HG03342 (cell line): ENCODE measurements around the gene MED31.
"Not testable (repeated sequence)": the region's sequence is repeated elsewhere in the genome, so short reads cannot be mapped to it uniquely, and the experiment has no call there.

Experiments
- ATAC-seq: cut with Tn5 transposase; IDR thresholded peaks from one replicate; pipeline ENCODE4 v1.9.1; 2021; ENCODE audit warnings: mild to moderate bottlenecking, moderate library complexity; ENCODE audit not compliant: unreplicated experiment

Gene MED31

GRCh38 chr17:6656797-6657632 is 5.6 kb upstream of the MED31 start:
- ATAC-seq, result peak; percentile 42

- not testable (repeated sequence) for ATAC-seq
Observed at GRCh38 chr17:6655732-6656361, 4.4 kb upstream of the MED31 start.

GRCh38 chr17:6654841-6655731 is 3.7 kb upstream of the MED31 start:
- ATAC-seq, result no peak

- no peak for ATAC-seq
Observed at GRCh38 chr17:6651919-6652452, 581 bp upstream of the MED31 start.

- no peak for ATAC-seq
Observed at GRCh38 chr17:6648181-6648580, 3.2 kb downstream of the MED31 start.

GRCh38 chr17:6643451-6644125 is 7.8 kb downstream of the MED31 start:
- ATAC-seq, result no peak

GRCh38 chr17:6642592-6642991 is 8.8 kb downstream of the MED31 start:
- no peak for ATAC-seq

- ATAC-seq, result peak; percentile 5
Observed at GRCh38 chr17:6641247-6641863, 10.1 kb downstream of the MED31 start.

GRCh38 chr17:6640536-6641246 is 10.7 kb downstream of the MED31 start, which contains the start of the genes KIAA0753 and TXNDC17:
Gene KIAA0753, minus strand, starts transcription at chr17:6640711. Its CDS starts 5,608 bp downstream, at chr17:6635103.
Gene TXNDC17, plus strand, starts transcription at chr17:6641060. Its CDS starts 23 bp downstream, at chr17:6641083.
- ATAC-seq, result peak; percentile 76

GRCh38 chr17:6639586-6640535 is 11.5 kb downstream of the MED31 start:
- peak; percentile 14 for ATAC-seq

GRCh38 chr17:6639014-6639585 is 12.3 kb downstream of the MED31 start:
- no peak for ATAC-seq

- ATAC-seq, result no peak
Observed at GRCh38 chr17:6638046-6638908, 13.1 kb downstream of the MED31 start.

- ATAC-seq, result no peak
Observed at GRCh38 chr17:6637458-6637840, 14.0 kb downstream of the MED31 start.

GRCh38 chr17:6636616-6637457 is 14.6 kb downstream of the MED31 start:
- ATAC-seq, result no peak

- no peak for ATAC-seq
Observed at GRCh38 chr17:6636105-6636504, 15.3 kb downstream of the MED31 start.

- no peak for ATAC-seq
Observed at GRCh38 chr17:6633263-6633662, 18.1 kb downstream of the MED31 start.
